SK-N-SH treated with all-trans-retinoic acid at 6 μM for 48 hours (cell line): ENCODE data around the gene WEE2.

Experiments
- CSDC2 ChIP-seq: fragments of 250-450 bp; sonication (Bioruptor Pico); IDR thresholded peaks from 2 replicates; pipeline ENCODE4 v1.5.0; 2020; ENCODE audit warnings: mild to moderate bottlenecking, moderate library complexity
- CSRNP3 ChIP-seq: fragments of 250-450 bp; sonication (Bioruptor Pico); IDR thresholded peaks from 2 replicates; pipeline ENCODE4 v1.5.1; 2021; ENCODE audit warnings: mild to moderate bottlenecking, moderate library complexity
- ISL1 ChIP-seq: fragments of 250-450 bp; sonication (Bioruptor Pico); IDR thresholded peaks from 2 replicates; pipeline ENCODE4 v2.1.2; 2022; ENCODE audit warnings: mild to moderate bottlenecking, moderate library complexity
- PATZ1 ChIP-seq: fragments of 250-450 bp; sonication (Bioruptor Pico); IDR thresholded peaks from 2 replicates; pipeline ENCODE4 v1.8.0; 2020; ENCODE audit warnings: mild to moderate bottlenecking, moderate library complexity, borderline replicate concordance
- RARB ChIP-seq: fragments of 250-450 bp; sonication (Bioruptor Pico); IDR thresholded peaks from 2 replicates; pipeline ENCODE4 v1.8.0; 2021; ENCODE audit warnings: mild to moderate bottlenecking, moderate library complexity
- TCF4 ChIP-seq: fragments of 250-450 bp; sonication (Bioruptor Pico); IDR thresholded peaks from 2 replicates; pipeline ENCODE4 v1.8.0; 2021; ENCODE audit warnings: mild to moderate bottlenecking, moderate library complexity, borderline replicate concordance
- TOX ChIP-seq: fragments of 250-450 bp; sonication (Bioruptor Pico); IDR thresholded peaks from 2 replicates; pipeline ENCODE4 v1.8.0; 2021; ENCODE audit warnings: mild to moderate bottlenecking, moderate library complexity, borderline replicate concordance
- TSHZ2 ChIP-seq: fragments of 250-450 bp; sonication (Bioruptor Pico); IDR thresholded peaks from 2 replicates; pipeline ENCODE4 v1.5.0; 2020; ENCODE audit warnings: mild to moderate bottlenecking, moderate library complexity
- ZFP3 ChIP-seq: fragments of 250-450 bp; sonication (Bioruptor Pico); IDR thresholded peaks from 2 replicates; pipeline ENCODE4 v1.5.0; 2020; ENCODE audit warnings: mild to moderate bottlenecking, moderate library complexity
- ZNF70 ChIP-seq: fragments of 450-650 bp; formaldehyde crosslinking; IDR thresholded peaks from 2 replicates; pipeline ENCODE4 v1.5.0; 2020; ENCODE audit warnings: mild to moderate bottlenecking, moderate library complexity

- TF ChIP-seq TCF4 (CRISPR knock-in tag) (no peak), TSHZ2 (CRISPR knock-in tag) (no peak), PATZ1 (CRISPR knock-in tag) (no peak), RARB (CRISPR knock-in tag) (no peak), ZFP3 (no peak), ISL1 (CRISPR knock-in tag) (no peak), ZNF70 (no peak), TOX (no peak), CSRNP3 (CRISPR knock-in tag) (no peak), CSDC2 (no peak)
Measured at GRCh38 chr7:141685285-141686023, 22.7 kb upstream of the WEE2 start.
